CD4-positive, CD25-positive, alpha-beta regulatory T cell (primary cell): Measurements from ENCODE around the gene WASF3. TPM values are rescaled to one million over a fixed set of nuclear protein-coding genes. Genes with fewer than 3 reads are reported as not detected.

Experiments used
- ATAC-seq, 2 donors: fragments of 150-1000 bp; cut with Tn5 transposase; one replicate each; pipeline ENCODE4 v1.10.0; 2021; ENCODE audit warnings: low read depth in 2 of 2, moderate number of reproducible peaks in 2 of 2, moderate library complexity in 1 of 2
- DNase-seq, 3 donors: peaks; one replicate each; pipeline versions ENCODE4 v3.0.0 to v3.0.0-alpha.2; 2012 to 2022; ENCODE audit warnings: mixed read lengths in 1 of 3
- H3K27ac ChIP-seq: one replicate; pipeline ENCODE4 v1.7.0; 2013; ENCODE audit warnings: mild to moderate bottlenecking, low read length; ENCODE audit not compliant: insufficient read depth, poor library complexity, severe bottlenecking
- H3K27me3 ChIP-seq: one replicate; pipeline ENCODE4 v1.7.0; 2013; ENCODE audit warnings: low read length; ENCODE audit not compliant: control insufficient read depth, insufficient read depth
- H3K36me3 ChIP-seq: one replicate; pipeline ENCODE4 v1.7.0; 2013; ENCODE audit warnings: mild to moderate bottlenecking, low read length, moderate library complexity; ENCODE audit not compliant: control insufficient read depth, insufficient read depth
- H3K4me1 ChIP-seq: 2 replicates; pipeline ENCODE4 v1.7.0; 2013; ENCODE audit warnings: mild to moderate bottlenecking, low read length; ENCODE audit not compliant: insufficient read depth, control insufficient read depth, poor library complexity, severe bottlenecking
- H3K4me3 ChIP-seq: one replicate; pipeline ENCODE4 v1.7.0; 2013; ENCODE audit warnings: low read depth, mild to moderate bottlenecking, low read length, moderate library complexity
- H3K9me3 ChIP-seq, 2 experiments: 1 replicate in 1 of 2; 2 replicates in 1 of 2; pipeline ENCODE4 v1.7.0; 2013; ENCODE audit warnings: low read length in 2 of 2, mild to moderate bottlenecking in 1 of 2, moderate library complexity in 1 of 2; ENCODE audit not compliant: control insufficient read depth in 2 of 2
- H3K27ac Mint-ChIP-seq, 3 donors: one replicate each; pipeline ENCODE4 v1.8.0; 2020 to 2022; ENCODE audit warnings: mild to moderate bottlenecking in 3 of 3, mixed read lengths in 3 of 3, moderate library complexity in 2 of 3
- H3K27me3 Mint-ChIP-seq: one replicate; pipeline ENCODE4 v1.8.0; 2022; ENCODE audit warnings: mild to moderate bottlenecking, mixed read lengths
- H3K36me3 Mint-ChIP-seq: one replicate; pipeline ENCODE4 v1.8.0; 2020; ENCODE audit warnings: mixed read lengths
- H3K4me1 Mint-ChIP-seq, 4 donors: one replicate each; pipeline ENCODE4 v1.8.0; 2020 to 2022; ENCODE audit warnings: mixed read lengths in 4 of 4, mild to moderate bottlenecking in 1 of 4
- H3K4me3 Mint-ChIP-seq, 4 donors: one replicate each; pipeline ENCODE4 v1.8.0; 2020 to 2022; ENCODE audit warnings: mild to moderate bottlenecking in 4 of 4, mixed read lengths in 4 of 4, moderate library complexity in 3 of 4
- H3K9me3 Mint-ChIP-seq, 7 donors: one replicate each; pipeline ENCODE4 v1.8.0; 2020 to 2022; ENCODE audit warnings: mixed read lengths in 7 of 7, mild to moderate bottlenecking in 3 of 7, moderate library complexity in 2 of 7
- polyA plus RNA-seq, 4 donors: library from polyadenylated mRNA; unstranded; fragments of 300-500 nt; fragmentation: Illumina TruSeq; gene quantifications; one replicate each; pipeline ENCODE4 v1.2.3, GENCODE V29; 2021
- total RNA-seq: library from RNA; stranded (reverse); gene quantifications from one replicate; pipeline ENCODE4 v1.2.3, GENCODE V29; 2022

The WASF3 gene
- total and polyA plus RNA-seq, 5 donors from 2014 or later, result 0.49 TPM; not detected in 4

DNA sequence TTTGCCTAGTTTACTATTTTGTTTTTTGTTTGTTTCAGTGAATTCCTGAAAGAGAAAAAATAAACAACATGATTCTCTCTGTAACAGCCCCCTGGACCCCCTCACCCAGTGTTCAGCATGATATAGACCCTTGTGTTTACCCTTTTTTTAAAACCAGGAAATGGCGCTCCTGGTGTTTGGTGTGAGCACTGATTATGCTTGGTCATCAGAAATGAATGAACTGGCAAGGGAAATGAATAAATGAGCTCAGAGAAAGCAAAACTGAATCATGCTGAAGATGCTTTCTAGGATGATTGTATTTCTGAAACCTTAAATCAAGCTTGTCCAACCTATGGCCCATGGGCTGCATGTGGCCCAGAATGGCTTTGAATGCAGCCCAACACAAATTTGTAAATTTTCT lies 22.1 kb downstream of the WASF3 start:
- Histone ChIP-seq H3K36me3 (no peaks in the 10 kb centered on the region), H3K27ac (no peak overlapping the region), H3K4me3 (no peak overlapping the region), H3K4me1 (no peaks in the 10 kb centered on the region), H3K27me3 (no peaks in the 10 kb centered on the region), H3K9me3 (peaks cover 0 to 2% of the 10 kb centered on the region in 2 experiments)
- Mint-ChIP-seq H3K4me3 (no peak overlapping the region), H3K27ac (no peak overlapping the region), H3K9me3 (peaks cover 1 to 9% (median 5%) of the 10 kb centered on the region in 7 donors), H3K4me1 (no peaks in the 10 kb centered on the region), H3K36me3 (no peaks in the 10 kb centered on the region), H3K27me3 (peaks cover 16% of the 10 kb centered on the region)
- DNase-seq (no peak), ATAC-seq (no peak)

DNA sequence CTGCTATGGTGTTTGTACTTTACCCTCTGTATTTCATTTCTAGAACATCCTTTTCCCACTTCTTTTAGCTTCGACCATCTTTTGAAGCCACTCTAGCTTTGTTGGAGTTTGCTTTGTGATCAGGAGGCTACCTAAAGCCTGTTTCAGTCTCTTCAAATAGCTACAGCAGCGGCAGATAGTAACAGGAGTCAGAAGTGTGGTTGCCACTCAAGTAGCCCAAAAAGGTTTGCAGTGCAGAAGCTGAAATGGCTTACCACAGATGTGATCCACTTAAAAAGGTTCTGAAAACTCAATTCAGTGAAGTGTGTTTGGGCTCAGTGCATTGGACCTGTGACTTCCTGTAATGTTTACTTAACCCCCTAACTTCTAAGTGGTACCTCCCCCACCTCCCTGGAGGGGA lies 26.2 kb downstream of the WASF3 start:
- H3K4me1 ChIP-seq, result no peaks in the 10 kb centered on the region
- no peaks in the 10 kb centered on the region for H3K36me3 Mint-ChIP-seq
- no peak overlapping the region for H3K4me3 ChIP-seq
- no peaks in the 10 kb centered on the region for H3K27me3 ChIP-seq
- no peak overlapping the region for H3K27ac Mint-ChIP-seq
- H3K36me3 ChIP-seq, result no peaks in the 10 kb centered on the region
- H3K9me3 ChIP-seq, result no peaks in the 10 kb centered on the region
- ATAC-seq (no peak), DNase-seq (no peak)
- no peak overlapping the region for H3K4me3 Mint-ChIP-seq
- H3K27me3 Mint-ChIP-seq, result peaks cover 32% of the 10 kb centered on the region
- H3K9me3 Mint-ChIP-seq, result peaks cover 0 to 5% (median under 1%) of the 10 kb centered on the region in 7 donors
- no peak overlapping the region for H3K27ac ChIP-seq
- H3K4me1 Mint-ChIP-seq, result no peaks in the 10 kb centered on the region

DNA sequence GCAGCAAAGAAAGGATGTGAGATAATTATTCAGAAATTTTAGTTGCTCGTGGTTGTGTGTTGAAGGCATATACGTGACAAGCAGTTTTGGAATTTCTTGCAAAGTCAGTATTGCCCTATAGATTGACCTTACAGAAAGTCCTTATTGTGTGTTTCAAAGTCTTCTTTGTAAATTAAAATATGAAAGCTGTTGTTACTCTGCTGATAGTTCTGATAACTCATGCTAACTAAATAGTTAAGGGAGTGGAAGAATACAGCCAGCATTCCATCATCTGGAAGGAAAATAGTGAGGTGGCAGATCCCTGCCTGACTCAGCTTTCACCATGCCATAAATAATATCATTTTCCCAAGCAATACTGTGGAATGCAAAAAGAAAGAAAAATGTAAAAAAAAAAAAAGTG lies 27.2 kb downstream of the WASF3 start:
- H3K9me3 Mint-ChIP-seq, result peaks cover 0 to 5% (median 0%) of the 10 kb centered on the region in 7 donors
- peaks cover 32% of the 10 kb centered on the region for H3K27me3 Mint-ChIP-seq
- Histone ChIP-seq H3K36me3 (no peaks in the 10 kb centered on the region), H3K4me3 (no peak overlapping the region), H3K4me1 (no peaks in the 10 kb centered on the region), H3K27ac (no peak overlapping the region), H3K9me3 (no peaks in the 10 kb centered on the region), H3K27me3 (peaks cover 2% of the 10 kb centered on the region)
- DNase-seq (no peak), ATAC-seq (no peak)
- H3K4me1 Mint-ChIP-seq, result no peaks in the 10 kb centered on the region
- no peak overlapping the region for H3K4me3 Mint-ChIP-seq
- H3K36me3 Mint-ChIP-seq, result no peaks in the 10 kb centered on the region
- no peak overlapping the region for H3K27ac Mint-ChIP-seq

DNA sequence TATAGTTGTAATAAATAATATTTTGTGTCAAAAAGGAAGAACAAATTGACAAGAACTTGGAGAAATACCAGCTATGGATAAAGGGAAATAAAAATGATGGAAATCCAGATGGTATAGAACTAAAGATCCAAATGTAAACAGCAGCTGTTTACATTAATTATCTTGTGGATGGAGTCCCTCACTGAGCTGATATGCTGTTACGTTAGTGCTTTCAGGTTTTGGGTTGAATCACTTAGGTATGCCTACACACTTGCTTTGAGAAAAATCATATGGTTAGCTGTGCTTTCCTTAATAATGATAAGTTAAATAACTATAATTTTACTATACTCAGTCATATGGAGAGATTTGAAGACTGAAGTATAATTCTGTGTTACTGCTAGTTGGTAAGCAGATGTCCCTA lies 27.7 kb downstream of the WASF3 start:
- DNase-seq (no peak), ATAC-seq (no peak)
- Histone ChIP-seq H3K36me3 (no peaks in the 10 kb centered on the region), H3K27ac (no peak overlapping the region), H3K9me3 (no peaks in the 10 kb centered on the region), H3K4me3 (no peak overlapping the region), H3K27me3 (peaks cover 2% of the 10 kb centered on the region), H3K4me1 (no peaks in the 10 kb centered on the region)
- Mint-ChIP-seq H3K27me3 (peaks cover 32% of the 10 kb centered on the region), H3K27ac (no peak overlapping the region), H3K4me1 (no peaks in the 10 kb centered on the region), H3K36me3 (no peaks in the 10 kb centered on the region), H3K4me3 (no peak overlapping the region), H3K9me3 (peaks cover 0 to 5% (median 0%) of the 10 kb centered on the region in 7 donors)

DNA sequence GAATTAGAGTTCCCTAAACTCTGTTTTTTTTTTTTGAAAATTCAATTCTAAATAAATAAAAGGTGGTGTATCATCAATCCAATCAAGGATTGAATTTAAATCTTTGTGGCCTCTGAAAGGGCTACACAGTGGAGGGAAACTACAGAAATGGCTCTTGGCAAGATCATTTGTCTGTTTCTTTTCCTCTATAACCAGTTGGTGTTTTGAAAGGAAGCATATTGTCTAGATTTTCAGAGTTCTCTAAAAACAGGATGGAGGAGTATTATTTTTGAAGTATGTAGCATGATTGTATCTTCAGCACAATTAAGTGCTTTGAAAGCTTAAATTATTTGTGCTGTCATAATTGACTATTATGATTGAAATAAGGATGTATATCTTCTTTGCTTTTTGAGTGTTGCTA lies 29.8 kb downstream of the WASF3 start:
- H3K9me3 Mint-ChIP-seq, result peaks cover 0 to 5% (median 0%) of the 10 kb centered on the region in 7 donors
- H3K4me1 Mint-ChIP-seq, result no peaks in the 10 kb centered on the region
- H3K4me1 ChIP-seq, result no peaks in the 10 kb centered on the region
- DNase-seq (no peak), ATAC-seq (no peak)
- H3K4me3 ChIP-seq, result no peak overlapping the region
- H3K36me3 Mint-ChIP-seq, result no peaks in the 10 kb centered on the region
- peaks cover 33% of the 10 kb centered on the region for H3K27me3 Mint-ChIP-seq
- no peak overlapping the region for H3K4me3 Mint-ChIP-seq
- no peaks in the 10 kb centered on the region for H3K36me3 ChIP-seq
- H3K27ac ChIP-seq, result no peak overlapping the region
- peaks cover 4% of the 10 kb centered on the region for H3K27me3 ChIP-seq
- no peak overlapping the region for H3K27ac Mint-ChIP-seq
- no peaks in the 10 kb centered on the region for H3K9me3 ChIP-seq

DNA sequence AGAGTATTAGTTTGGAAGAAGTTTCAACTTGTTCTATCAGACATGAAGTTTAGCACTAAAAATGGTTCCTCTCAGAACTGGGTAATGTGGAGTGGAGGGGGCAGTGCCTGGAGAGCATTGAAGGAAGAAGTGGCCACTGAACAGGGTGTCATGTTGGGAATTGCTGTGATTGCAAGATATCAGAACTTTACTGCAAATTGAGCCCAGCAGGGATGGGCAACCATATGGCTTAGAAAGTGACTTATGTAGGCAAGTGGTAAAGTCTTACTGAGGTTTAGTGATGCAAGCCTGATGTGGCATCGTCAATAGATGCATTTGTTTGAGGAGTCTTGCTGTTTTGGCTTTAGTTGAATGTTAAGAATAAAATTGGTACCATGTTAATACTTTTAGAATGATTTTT lies 31.7 kb downstream of the WASF3 start:
- ATAC-seq (no peak), DNase-seq (no peak)
- H3K4me3 ChIP-seq, result no peak overlapping the region
- Mint-ChIP-seq H3K36me3 (no peaks in the 10 kb centered on the region), H3K4me1 (no peaks in the 10 kb centered on the region), H3K27ac (no peak overlapping the region), H3K9me3 (peaks cover 0 to 2% (median 0%) of the 10 kb centered on the region in 7 donors), H3K27me3 (peaks cover 31% of the 10 kb centered on the region), H3K4me3 (no peak overlapping the region)
- H3K4me1 ChIP-seq, result no peaks in the 10 kb centered on the region
- peaks cover 4% of the 10 kb centered on the region for H3K27me3 ChIP-seq
- H3K27ac ChIP-seq, result no peak overlapping the region
- H3K9me3 ChIP-seq, result no peaks in the 10 kb centered on the region
- H3K36me3 ChIP-seq, result no peaks in the 10 kb centered on the region

DNA sequence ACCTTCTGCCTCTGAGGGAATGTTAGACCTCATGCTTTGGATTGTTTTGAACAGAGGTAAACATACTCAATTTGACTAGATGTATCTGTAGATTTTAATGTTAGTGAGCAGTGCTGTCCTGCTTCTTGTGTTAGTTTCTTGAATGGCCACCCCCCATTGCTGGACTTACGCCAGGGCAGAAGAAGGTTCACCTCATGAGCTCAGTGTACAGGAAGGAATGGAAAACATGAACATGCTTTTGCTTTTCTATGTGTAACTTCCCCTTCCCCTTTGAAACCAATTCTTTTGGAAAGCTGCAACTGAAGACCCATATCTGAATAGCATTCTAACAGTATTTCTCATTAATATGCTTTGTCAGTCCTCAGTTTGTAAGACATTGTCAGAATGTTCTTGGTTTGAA lies 32.3 kb downstream of the WASF3 start:
- ATAC-seq (no peak), DNase-seq (no peak)
- Mint-ChIP-seq H3K4me3 (no peak overlapping the region), H3K9me3 (peaks cover 0 to 2% (median 0%) of the 10 kb centered on the region in 7 donors), H3K27ac (no peak overlapping the region), H3K4me1 (no peaks in the 10 kb centered on the region), H3K27me3 (peaks cover 30% of the 10 kb centered on the region), H3K36me3 (no peaks in the 10 kb centered on the region)
- H3K27ac ChIP-seq, result no peak overlapping the region
- no peaks in the 10 kb centered on the region for H3K4me1 ChIP-seq
- no peaks in the 10 kb centered on the region for H3K9me3 ChIP-seq
- no peak overlapping the region for H3K4me3 ChIP-seq
- H3K27me3 ChIP-seq, result peaks cover 4% of the 10 kb centered on the region
- H3K36me3 ChIP-seq, result no peaks in the 10 kb centered on the region

DNA sequence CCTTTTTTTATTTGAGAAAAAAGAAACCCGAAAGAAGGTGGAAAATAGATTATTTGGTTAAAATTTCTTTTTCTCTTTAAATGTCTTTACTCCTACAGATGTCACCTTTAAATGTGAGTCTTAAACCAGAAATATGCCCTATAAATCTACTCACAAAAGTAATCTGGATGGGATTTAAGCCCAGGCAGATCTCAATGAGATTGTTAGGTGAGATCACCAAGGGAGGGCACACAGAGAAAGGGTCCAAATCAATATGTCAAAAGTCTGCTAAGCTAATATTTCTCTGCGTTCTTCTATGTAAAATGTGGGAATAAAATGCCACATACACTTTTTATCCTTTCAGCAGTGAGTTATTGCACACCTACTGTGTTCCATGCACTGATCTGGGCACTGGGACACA lies 32.9 kb downstream of the WASF3 start:
- DNase-seq (no peak), ATAC-seq (no peak)
- H3K4me3 Mint-ChIP-seq, result no peak overlapping the region
- H3K4me1 Mint-ChIP-seq, result no peaks in the 10 kb centered on the region
- peaks cover 26% of the 10 kb centered on the region for H3K27me3 Mint-ChIP-seq
- Histone ChIP-seq H3K9me3 (no peaks in the 10 kb centered on the region), H3K4me1 (no peaks in the 10 kb centered on the region), H3K4me3 (no peak overlapping the region), H3K27ac (no peak overlapping the region), H3K27me3 (peaks cover 4% of the 10 kb centered on the region), H3K36me3 (no peaks in the 10 kb centered on the region)
- no peak overlapping the region for H3K27ac Mint-ChIP-seq
- H3K36me3 Mint-ChIP-seq, result no peaks in the 10 kb centered on the region
- peaks cover 0 to 2% (median 0%) of the 10 kb centered on the region in 7 donors for H3K9me3 Mint-ChIP-seq
